DOHH2 (cell line): ENCODE measurements around the gene PKNOX1.

Experiments used
- EZH2phosphoT487 ChIP-seq: fragments of 200-600 bp; sonication (generic); IDR thresholded peaks from 2 replicates; pipeline ENCODE4 v1.6.1; 2017; ENCODE audit warnings: borderline replicate concordance, mild to moderate bottlenecking, antibody characterized with exemption, low read length, moderate library complexity, mixed read lengths
- TF ChIP-seq, protein P1 (sequence below): fragments of 200-600 bp; sonication (generic); IDR thresholded peaks from one replicate; pipeline ENCODE4 v1.5.1; 2014; ENCODE audit warnings: antibody characterized with exemption, mild to moderate bottlenecking, low read depth, low read length; ENCODE audit not compliant: poor library complexity, severe bottlenecking

DNA sequence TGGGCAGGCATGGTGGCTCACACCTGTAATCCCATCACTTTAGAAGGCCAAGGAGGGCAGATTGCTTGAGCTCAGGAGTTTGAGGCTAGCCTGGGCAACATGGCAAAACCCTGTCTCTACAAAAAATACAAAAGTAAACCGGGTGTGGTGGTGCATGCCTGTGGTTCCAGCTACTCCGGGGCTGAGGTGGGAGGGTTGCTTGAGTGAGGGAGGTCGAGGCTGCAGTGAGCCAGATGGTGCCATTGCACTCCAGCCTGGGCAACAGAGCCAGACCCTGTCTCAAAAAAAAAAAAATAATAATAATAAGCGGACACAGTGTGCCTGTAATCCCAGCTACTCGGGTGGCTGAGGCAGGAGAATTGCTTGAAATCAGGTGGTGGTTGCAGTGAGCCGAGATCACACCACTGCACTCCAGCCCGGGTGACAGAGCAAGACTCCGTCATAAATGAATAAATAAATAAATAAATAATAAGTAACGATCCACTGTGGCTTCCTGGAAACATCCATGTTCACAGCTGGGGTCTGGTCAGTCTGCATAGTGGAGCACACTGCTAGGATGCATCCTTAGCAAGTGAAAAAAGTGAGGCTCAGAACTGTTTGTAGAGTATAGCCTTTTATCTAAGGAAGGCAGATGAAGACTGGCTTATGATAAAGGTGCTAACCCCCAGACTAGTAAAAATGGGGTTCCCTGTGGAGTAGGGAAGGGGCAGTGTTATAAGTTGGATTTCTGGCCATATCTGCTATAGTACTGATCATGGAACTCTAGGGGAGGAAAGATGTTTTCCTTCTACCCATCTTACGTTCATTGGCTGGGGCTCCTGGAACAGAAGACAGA, 15.7 kb downstream of the PKNOX1 start:
- TF ChIP-seq, protein P1, sequence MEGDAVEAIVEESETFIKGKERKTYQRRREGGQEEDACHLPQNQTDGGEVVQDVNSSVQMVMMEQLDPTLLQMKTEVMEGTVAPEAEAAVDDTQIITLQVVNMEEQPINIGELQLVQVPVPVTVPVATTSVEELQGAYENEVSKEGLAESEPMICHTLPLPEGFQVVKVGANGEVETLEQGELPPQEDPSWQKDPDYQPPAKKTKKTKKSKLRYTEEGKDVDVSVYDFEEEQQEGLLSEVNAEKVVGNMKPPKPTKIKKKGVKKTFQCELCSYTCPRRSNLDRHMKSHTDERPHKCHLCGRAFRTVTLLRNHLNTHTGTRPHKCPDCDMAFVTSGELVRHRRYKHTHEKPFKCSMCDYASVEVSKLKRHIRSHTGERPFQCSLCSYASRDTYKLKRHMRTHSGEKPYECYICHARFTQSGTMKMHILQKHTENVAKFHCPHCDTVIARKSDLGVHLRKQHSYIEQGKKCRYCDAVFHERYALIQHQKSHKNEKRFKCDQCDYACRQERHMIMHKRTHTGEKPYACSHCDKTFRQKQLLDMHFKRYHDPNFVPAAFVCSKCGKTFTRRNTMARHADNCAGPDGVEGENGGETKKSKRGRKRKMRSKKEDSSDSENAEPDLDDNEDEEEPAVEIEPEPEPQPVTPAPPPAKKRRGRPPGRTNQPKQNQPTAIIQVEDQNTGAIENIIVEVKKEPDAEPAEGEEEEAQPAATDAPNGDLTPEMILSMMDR: no peak
- TF ChIP-seq EZH2phosphoT487: no peak
